H1 (cell line): ENCODE results near the gene TMEM271. TPM values are rescaled to one million over a fixed set of nuclear protein-coding genes. Genes with fewer than 3 reads are reported as not detected.

Source experiments
- CTCF ChIA-PET: fragments of 300-600 bp; sonication (Branson Sonifier 250); formaldehyde crosslinking; loops from one replicate; lab custom pipeline; 2021; ENCODE audit not compliant: partially characterized antibody; lab: Charles Lee
- POLR2A ChIA-PET: fragments of 300-600 bp; sonication (Branson Sonifier 250); formaldehyde crosslinking; loops from one replicate; lab custom pipeline; 2021; ENCODE audit warnings: inconsistent platforms; ENCODE audit not compliant: partially characterized antibody; lab: Charles Lee
- DNase-seq, 2 experiments: peaks; one replicate each; pipeline versions ENCODE4 v3.0.0 to v3.0.0-alpha.2; 2010 to 2022; ENCODE audit warnings: low spot score in 2 of 2, low read depth in 1 of 2, mixed read lengths in 1 of 2
- FAIRE-seq: peaks from 2 replicates; lab custom pipeline; 2011; peaks lifted over from hg19 to GRCh38; lab: Jason Lieb, UNC
- H2AFZ ChIP-seq: 2 replicates; pipeline ENCODE4 v1.8.1; 2012; ENCODE audit warnings: low read length, inconsistent platforms
- H2AK5ac ChIP-seq: 2 replicates; pipeline ENCODE4 v1.6.1; 2013; ENCODE audit warnings: low read depth, low read length
- H2BK120ac ChIP-seq: replicated peaks from 2 replicates; pipeline ENCODE3; 2013; ENCODE audit warnings: low read depth, low read length, inconsistent platforms
- H2BK12ac ChIP-seq: 2 replicates; pipeline ENCODE4 v1.6.1; 2013; ENCODE audit warnings: low read depth, low read length
- H2BK15ac ChIP-seq: 2 replicates; pipeline ENCODE4 v1.6.1; 2013; ENCODE audit warnings: low read length
- H2BK20ac ChIP-seq: 2 replicates; pipeline ENCODE4 v1.6.1; 2013; ENCODE audit warnings: low read length
- H2BK5ac ChIP-seq: 2 replicates; pipeline ENCODE4 v1.6.1; 2013; ENCODE audit warnings: low read depth, low read length
- H3K14ac ChIP-seq: 2 replicates; pipeline ENCODE4 v1.6.1; 2013; ENCODE audit warnings: inconsistent platforms; ENCODE audit not compliant: insufficient read length
- H3K18ac ChIP-seq: 2 replicates; pipeline ENCODE4 v1.6.1; 2013; ENCODE audit warnings: low read length; ENCODE audit errors: extremely low read depth
- H3K23ac ChIP-seq: 2 replicates; pipeline ENCODE4 v1.6.1; 2013; ENCODE audit warnings: inconsistent platforms; ENCODE audit not compliant: insufficient read length
- H3K23me2 ChIP-seq: 2 replicates; pipeline ENCODE4 v1.6.1; 2013; ENCODE audit warnings: low read depth, low read length
- H3K27ac ChIP-seq: 2 replicates; pipeline ENCODE4 v1.6.1; 2011; ENCODE audit warnings: low read depth, low read length, inconsistent platforms
- H3K27me3 ChIP-seq, 4 experiments: replicated peaks in 1 of 4; 1 replicate in 1 of 4; 2 replicates in 3 of 4; pipeline versions ENCODE4 v1.6.1 to v1.8.1; 2011 to 2013; ENCODE audit warnings: low read length in 3 of 4, mild to moderate bottlenecking in 3 of 4, inconsistent platforms in 2 of 4, mixed read lengths in 2 of 4, moderate library complexity in 1 of 4; ENCODE audit not compliant: control insufficient read depth in 3 of 4, insufficient read depth in 3 of 4; ENCODE audit errors: extremely low read depth in 1 of 4
- H3K36me3 ChIP-seq, 4 experiments: 2 replicates each; pipeline versions ENCODE4 v1.6.1 to v1.8.1; 2011 to 2013; ENCODE audit warnings: mild to moderate bottlenecking in 4 of 4, low read length in 3 of 4, moderate library complexity in 2 of 4, control low read depth in 1 of 4, inconsistent platforms in 1 of 4; ENCODE audit not compliant: insufficient read depth in 4 of 4, control insufficient read depth in 2 of 4
- H3K4ac ChIP-seq: replicated peaks from 2 replicates; pipeline ENCODE3; 2013; ENCODE audit warnings: low read length, low read depth, mixed read lengths, inconsistent platforms; ENCODE audit not compliant: insufficient read length
- H3K4me1 ChIP-seq, 4 experiments: replicated peaks in 1 of 4; 1 replicate in 1 of 4; 2 replicates in 3 of 4; pipeline versions ENCODE4 v1.6.1 to v1.8.1; 2011 to 2013; ENCODE audit warnings: low read length in 3 of 4, inconsistent platforms in 2 of 4, mixed read lengths in 1 of 4; ENCODE audit not compliant: insufficient read depth in 4 of 4, control insufficient read depth in 3 of 4
- H3K4me2 ChIP-seq, 2 experiments: 2 replicates each; pipeline versions ENCODE4 v1.6.1 to v1.8.1; 2011 to 2013; ENCODE audit warnings: low read depth in 2 of 2, low read length in 2 of 2, control low read depth in 1 of 2, inconsistent platforms in 1 of 2, mild to moderate bottlenecking in 1 of 2; ENCODE audit not compliant: insufficient read depth in 1 of 2
- H3K4me3 ChIP-seq, 4 experiments: fragments of 200-600, 300-600 bp in 1 of 4; sonication (generic), shearing (Covaris generic), sonication (Bioruptor Twin) in 1 of 4; 2 replicates each; pipeline versions ENCODE4 v1.5.1 to v1.8.1; 2011 to 2016; ENCODE audit warnings: low read length in 4 of 4, low read depth in 3 of 4, control low read depth in 2 of 4, inconsistent platforms in 2 of 4, mild to moderate bottlenecking in 2 of 4, mixed read lengths in 1 of 4, moderate library complexity in 1 of 4; ENCODE audit not compliant: insufficient read depth in 2 of 4; ENCODE audit errors: extremely low read depth in 1 of 4
- H3K56ac ChIP-seq: replicated peaks from 2 replicates; pipeline ENCODE3; 2013; ENCODE audit warnings: low read depth, mild to moderate bottlenecking, mixed read lengths, low read length, inconsistent platforms; ENCODE audit not compliant: insufficient read length
- H3K79me1 ChIP-seq: 2 replicates; pipeline ENCODE4 v1.6.1; 2013; ENCODE audit warnings: low read depth, low read length, control low read depth
- H3K79me2 ChIP-seq, 2 experiments: 2 replicates each; pipeline versions ENCODE4 v1.6.1 to v1.8.1; 2012 to 2013; ENCODE audit warnings: low read length in 2 of 2, mild to moderate bottlenecking in 2 of 2, inconsistent platforms in 1 of 2; ENCODE audit not compliant: insufficient read depth in 2 of 2, control insufficient read depth in 1 of 2
- H3K9ac ChIP-seq, 4 experiments: replicated peaks in 1 of 4; 1 replicate in 1 of 4; 2 replicates in 3 of 4; pipeline versions ENCODE4 v1.6.1 to v1.8.1; 2011 to 2013; ENCODE audit warnings: low read depth in 3 of 4, low read length in 3 of 4, control low read depth in 2 of 4, mild to moderate bottlenecking in 2 of 4, moderate library complexity in 2 of 4, inconsistent platforms in 1 of 4; ENCODE audit errors: extremely low read depth in 1 of 4
- H3K9me3 ChIP-seq, 2 experiments: 2 replicates each; pipeline versions ENCODE4 v1.6.1 to v1.8.1; 2012 to 2013; ENCODE audit warnings: mild to moderate bottlenecking in 2 of 2, moderate library complexity in 2 of 2, control low read depth in 1 of 2, inconsistent platforms in 1 of 2, low read depth in 1 of 2, low read length in 1 of 2, mixed read lengths in 1 of 2; ENCODE audit not compliant: insufficient read depth in 2 of 2
- H4K20me1 ChIP-seq, 2 experiments: replicated peaks in 1 of 2; 2 replicates each; pipeline versions ENCODE3 to v1.8.1; 2011 to 2013; ENCODE audit warnings: inconsistent platforms in 2 of 2, low read length in 2 of 2, mild to moderate bottlenecking in 1 of 2; ENCODE audit not compliant: insufficient read depth in 2 of 2, control insufficient read depth in 1 of 2
- H4K5ac ChIP-seq: 2 replicates; pipeline ENCODE4 v1.6.1; 2013; ENCODE audit warnings: low read length, low read depth, mixed read lengths, inconsistent platforms; ENCODE audit not compliant: insufficient read length
- H4K8ac ChIP-seq: 2 replicates; pipeline ENCODE4 v1.8.0; 2013; ENCODE audit warnings: mild to moderate bottlenecking, moderate library complexity, low read length, inconsistent platforms; ENCODE audit not compliant: insufficient read depth; ENCODE audit errors: extremely low read depth
- H4K91ac ChIP-seq: replicated peaks from 2 replicates; pipeline ENCODE3; 2013; ENCODE audit warnings: low read length, mixed read lengths, inconsistent platforms; ENCODE audit not compliant: insufficient read length
- CTBP2 ChIP-seq: IDR thresholded peaks from 2 replicates; pipeline ENCODE4 v1.7.0; 2011; ENCODE audit warnings: borderline replicate concordance, mild to moderate bottlenecking, moderate library complexity, mixed read lengths, low read length; ENCODE audit not compliant: insufficient read depth, insufficient read length
- EGR1 ChIP-seq: IDR thresholded peaks from 2 replicates; pipeline ENCODE4 v1.6.1; 2011; ENCODE audit warnings: low read depth, low read length, borderline replicate concordance
- MAFK ChIP-seq: IDR thresholded peaks from 2 replicates; pipeline ENCODE4 v1.6.1; 2012; ENCODE audit warnings: low read depth, mild to moderate bottlenecking, improper control_type of control experiment, low read length
- MAX ChIP-seq: IDR thresholded peaks from 2 replicates; pipeline ENCODE4 v1.6.1; 2012; ENCODE audit warnings: inconsistent platforms
- PHF8 ChIP-seq: fragments of 200-600 bp; sonication (generic); conservative IDR thresholded peaks from 2 replicates; pipeline ENCODE4 v1.7.1; 2012; ENCODE audit warnings: low read depth, mild to moderate bottlenecking, inconsistent platforms, low read length, moderate library complexity
- RNF2 ChIP-seq: fragments of 200-900, 300-1000 bp; sonication (generic); IDR thresholded peaks from 2 replicates; pipeline ENCODE4 v1.7.1; 2016; ENCODE audit warnings: borderline replicate concordance, low read depth, mild to moderate bottlenecking, antibody characterized with exemption, low read length; ENCODE audit not compliant: poor library complexity, severe bottlenecking; ENCODE audit errors: missing control alignments
- SIX5 ChIP-seq: IDR thresholded peaks from 2 replicates; pipeline ENCODE4 v1.6.1; 2011; ENCODE audit warnings: mild to moderate bottlenecking, low read depth, low read length
- SP4 ChIP-seq: IDR thresholded peaks from 2 replicates; pipeline ENCODE4 v1.6.1; 2012; ENCODE audit warnings: low read length, inconsistent platforms
- SRF ChIP-seq: IDR thresholded peaks from 2 replicates; pipeline ENCODE4 v1.6.1; 2011; ENCODE audit warnings: mild to moderate bottlenecking, low read depth, low read length, moderate library complexity
- TAF1 ChIP-seq: IDR thresholded peaks from 2 replicates; pipeline ENCODE4 v1.6.1; 2011; ENCODE audit warnings: mild to moderate bottlenecking, low read depth, low read length
- TAF7 ChIP-seq: optimal IDR thresholded peaks from 2 replicates; pipeline ENCODE3; 2011; ENCODE audit warnings: low read depth, mild to moderate bottlenecking, inconsistent platforms, low read length, moderate library complexity, borderline replicate concordance
- WGBS, 2 experiments: shearing (Covaris generic) in 1 of 2; methylation state at CpG; one replicate each; pipeline versions ENCODE4 v1.1.6 to v1.1.7; 2013 to 2015; ENCODE audit warnings: low lambda C conversion rate in 2 of 2, mixed read lengths in 2 of 2, inconsistent platforms in 1 of 2, low coverage in 1 of 2, missing lambda C conversion rate in 1 of 2; ENCODE audit not compliant: insufficient replicate concordance in 2 of 2, insufficient coverage in 1 of 2, insufficient read length in 1 of 2; ENCODE audit errors: extremely low coverage in 1 of 2, missing lambda C conversion rate in 1 of 2; 5-methylcytosine and 5-hydroxymethylcytosine counted together
- polyA plus RNA-seq, 7 experiments: library from polyadenylated mRNA; depleted of rRNA in 3 of 7; stranded (reverse) in 5 of 7; unstranded in 2 of 7; fragments of >200 nt in 5 of 7; fragments of 200-250 nt in 2 of 7; gene quantifications; 1 replicate in 5 of 7; 2 replicates in 1 of 7; 4 replicates in 1 of 7; pipeline versions ENCODE4 v1.2.1 to v1.2.3, GENCODE V29; 2011 to 2013; ENCODE audit warnings: missing spikeins in 2 of 7, mixed read lengths in 2 of 7
- total RNA-seq: library from RNA; stranded (reverse); fragmentation: NEBNext Ultra II Directional; extraction: Animal tissue kit (Norgen Biotek cat#: 25700); gene quantifications from 2 replicates; pipeline ENCODE4 v1.2.1, GENCODE V29; 2021

Gene TMEM271
- total and polyA plus RNA-seq, 2 of the 8 experiments (the other 6 are each of a cell fraction or from before 2014, with no cell fraction given), result 0.08 to 0.35 TPM

- no peaks in the 10 kb centered on the region; a peak in 1 of 7 replicates for H3K4me1 ChIP-seq
- TF ChIP-seq CTBP2, result no peak
- no peak for TF ChIP-seq SIX5
- no peak for TF ChIP-seq PHF8
- no peak for TF ChIP-seq RNF2
- no peak for TF ChIP-seq TAF1
- no peak for TF ChIP-seq EGR1
- no peak for TF ChIP-seq TAF7
- TF ChIP-seq MAFK, result no peak
- no peak for TF ChIP-seq MAX
- TF ChIP-seq SP4, result no peak
- no peak for TF ChIP-seq SRF
Measured at GRCh38 chr4:612749-613125, 36.6 kb upstream of the TMEM271 start.

More at GRCh38 chr4:612749-613125, 36.6 kb upstream of the TMEM271 start:
- no peaks in the 10 kb centered on the region for H4K20me1 ChIP-seq
- H3K4me3 ChIP-seq, result no peak overlapping the region
- H2BK120ac ChIP-seq, result no peak overlapping the region
- H2AFZ ChIP-seq, result no peak overlapping the region
- H2BK12ac ChIP-seq, result no peak overlapping the region
- 94% methylated on average over 7 of the region's 7 CpGs; no CpG with 5 or more reads in 1 of the 2 experiments for WGBS, 2 experiments
- no peak overlapping the region for H3K4ac ChIP-seq
- no peaks in the 10 kb centered on the region for H3K36me3 ChIP-seq
- no peak overlapping the region for H2BK15ac ChIP-seq
- H2BK20ac ChIP-seq, result no peak overlapping the region
- H3K9me3 ChIP-seq, result peaks cover 0 to 4% of the 10 kb centered on the region in 2 experiments; a peak in 1 of 4 replicates
- H3K27ac ChIP-seq, result no peak overlapping the region
- no peak overlapping the region for H3K9ac ChIP-seq
- H3K56ac ChIP-seq, result no peak overlapping the region
- no peak overlapping the region for H2BK5ac ChIP-seq
- peak overlapping the region; percentile 83; the same call in 1 of the 2 replicates for H4K8ac ChIP-seq
- H2AK5ac ChIP-seq, result no peak overlapping the region
- DNase-seq, result no peak
- FAIRE-seq, result no peak
- H3K4me2 ChIP-seq, result no peak overlapping the region
- H3K79me2 ChIP-seq, result no peaks in the 10 kb centered on the region
- H4K91ac ChIP-seq, result no peak overlapping the region
- no peaks in the 10 kb centered on the region for H3K23me2 ChIP-seq
- ChIA-PET POLR2A (no interaction called here), CTCF (interaction anchor here (0.9 to 2.5 kb wide), 3 partner anchors 10 to 12 kb away, joined by 4 to 8 read pairs (median 8); partner anchors contain the start of gene PDE6B)
- no peak overlapping the region for H4K5ac ChIP-seq
- peaks cover 6% of the 10 kb centered on the region for H3K79me1 ChIP-seq
- H3K18ac ChIP-seq, result no peak overlapping the region
- H3K23ac ChIP-seq, result no peak overlapping the region
- no peak overlapping the region for H3K14ac ChIP-seq
- peaks cover 0 to 3% (median 2%) of the 10 kb centered on the region in 4 experiments; a peak in 3 of 7 replicates for H3K27me3 ChIP-seq
